Mesothelial cell of epicardium (in vitro differentiated cells): ENCODE measurements around the gene ABCG4. TPM values are rescaled to one million over a fixed set of nuclear protein-coding genes. Genes with fewer than 3 reads are reported as not detected.
"Not testable (repeated sequence)": the region's sequence is repeated elsewhere in the genome, so short reads cannot be mapped to it uniquely, and the experiment has no call there.

Source experiments
- DNase-seq, 2 experiments: peaks; one replicate each; pipeline ENCODE4 v3.0.0; 2021; ENCODE audit warnings: low spot score in 2 of 2; ENCODE audit not compliant: unreplicated experiment in 2 of 2
- H3K27ac Mint-ChIP-seq: 2 replicates; pipeline ENCODE4 v1.8.0; 2021; ENCODE audit warnings: mixed read lengths
- H3K27me3 Mint-ChIP-seq: 2 replicates; pipeline ENCODE4 v1.8.0; 2021; ENCODE audit warnings: low read depth, mixed read lengths
- H3K36me3 Mint-ChIP-seq: 2 replicates; pipeline ENCODE4 v1.8.0; 2021; ENCODE audit warnings: mixed read lengths
- H3K4me1 Mint-ChIP-seq: 2 replicates; pipeline ENCODE4 v1.8.0; 2021; ENCODE audit warnings: mixed read lengths
- H3K4me3 Mint-ChIP-seq: 2 replicates; pipeline ENCODE4 v1.8.0; 2021; ENCODE audit warnings: mild to moderate bottlenecking, moderate library complexity, mixed read lengths
- H3K9me3 Mint-ChIP-seq: 2 replicates; pipeline ENCODE4 v1.8.0; 2021; ENCODE audit warnings: mixed read lengths
- total RNA-seq: library from RNA; stranded (reverse); gene quantifications from 3 replicates; pipeline ENCODE4 v1.2.1, GENCODE V29; 2021
- TF ChIP-seq, protein P1 (sequence below): fragments of 200-600 bp; sonication (generic); IDR thresholded peaks from one replicate; pipeline ENCODE4 v1.5.0; 2021; ENCODE audit warnings: antibody characterized with exemption; ENCODE audit not compliant: unreplicated experiment

ABCG4 gene
- total RNA-seq, 1 donor from 2014 or later, result 2.6 TPM

DNA sequence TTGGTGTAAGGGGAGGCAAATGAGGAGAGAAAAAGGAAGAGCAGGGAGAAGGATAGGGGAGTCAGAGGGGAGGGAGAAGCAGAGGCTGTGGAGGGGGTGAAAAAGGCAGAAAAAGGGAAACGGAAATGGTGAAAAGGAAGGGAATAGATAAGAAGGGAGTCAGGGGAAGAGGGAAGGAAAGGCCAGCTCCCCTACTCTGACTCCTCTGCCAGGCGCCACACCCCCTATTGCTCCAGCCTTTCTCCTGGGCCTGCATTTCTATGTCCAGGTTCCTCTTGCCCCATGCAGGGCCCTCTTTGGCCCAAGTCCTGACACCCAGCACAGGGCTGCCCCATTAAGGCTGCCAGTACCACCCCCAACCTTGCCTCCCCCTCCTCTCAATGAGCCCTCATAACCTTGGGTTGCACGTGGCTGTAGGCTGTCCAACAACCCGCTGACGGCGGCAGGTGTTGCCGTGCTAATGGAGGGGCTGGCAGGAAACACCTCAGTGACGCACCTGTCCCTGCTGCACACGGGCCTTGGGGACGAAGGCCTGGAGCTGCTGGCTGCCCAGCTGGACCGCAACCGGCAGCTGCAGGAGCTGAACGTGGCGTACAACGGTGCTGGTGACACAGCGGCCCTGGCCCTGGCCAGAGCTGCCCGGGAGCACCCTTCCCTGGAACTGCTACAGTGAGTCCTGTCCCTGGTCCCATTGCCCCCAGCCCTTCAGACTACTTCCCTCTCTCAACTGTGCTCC is 33.0 kb downstream of the ABCG4 start:
- DNase-seq, result no peak
- Mint-ChIP-seq H3K36me3 (peaks cover 16% of the 10 kb centered on the region), H3K4me1 (peaks cover 13% of the 10 kb centered on the region), H3K27ac (no peak overlapping the region), H3K9me3 (no peaks in the 10 kb centered on the region), H3K4me3 (no peak overlapping the region), H3K27me3 (no peaks in the 10 kb centered on the region)
- TF ChIP-seq, protein P1, sequence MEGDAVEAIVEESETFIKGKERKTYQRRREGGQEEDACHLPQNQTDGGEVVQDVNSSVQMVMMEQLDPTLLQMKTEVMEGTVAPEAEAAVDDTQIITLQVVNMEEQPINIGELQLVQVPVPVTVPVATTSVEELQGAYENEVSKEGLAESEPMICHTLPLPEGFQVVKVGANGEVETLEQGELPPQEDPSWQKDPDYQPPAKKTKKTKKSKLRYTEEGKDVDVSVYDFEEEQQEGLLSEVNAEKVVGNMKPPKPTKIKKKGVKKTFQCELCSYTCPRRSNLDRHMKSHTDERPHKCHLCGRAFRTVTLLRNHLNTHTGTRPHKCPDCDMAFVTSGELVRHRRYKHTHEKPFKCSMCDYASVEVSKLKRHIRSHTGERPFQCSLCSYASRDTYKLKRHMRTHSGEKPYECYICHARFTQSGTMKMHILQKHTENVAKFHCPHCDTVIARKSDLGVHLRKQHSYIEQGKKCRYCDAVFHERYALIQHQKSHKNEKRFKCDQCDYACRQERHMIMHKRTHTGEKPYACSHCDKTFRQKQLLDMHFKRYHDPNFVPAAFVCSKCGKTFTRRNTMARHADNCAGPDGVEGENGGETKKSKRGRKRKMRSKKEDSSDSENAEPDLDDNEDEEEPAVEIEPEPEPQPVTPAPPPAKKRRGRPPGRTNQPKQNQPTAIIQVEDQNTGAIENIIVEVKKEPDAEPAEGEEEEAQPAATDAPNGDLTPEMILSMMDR, result no peak

DNA sequence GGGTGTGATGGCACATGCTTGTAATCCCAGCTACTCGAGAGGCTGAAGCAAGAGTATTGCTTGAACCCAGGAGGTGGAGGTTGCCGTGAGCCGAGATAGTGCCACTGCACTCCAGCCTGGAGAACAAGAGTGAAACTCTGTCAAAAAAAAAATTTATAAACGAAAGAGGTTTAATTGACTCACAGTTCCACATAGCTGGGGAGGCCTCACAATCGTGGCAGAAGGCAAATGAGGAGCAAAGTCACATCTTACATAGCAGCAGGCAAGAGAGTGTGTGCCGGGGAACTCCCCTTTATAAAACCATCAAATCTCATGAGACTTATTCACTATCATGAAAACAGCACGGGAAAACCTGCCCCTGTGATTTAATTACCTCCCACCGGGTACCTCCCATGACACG is 35.5 kb downstream of the ABCG4 start:
- not testable (repeated sequence) for H3K27ac Mint-ChIP-seq, H3K4me3 Mint-ChIP-seq, H3K9me3 Mint-ChIP-seq, H3K27me3 Mint-ChIP-seq, DNase-seq
- Mint-ChIP-seq H3K36me3 (peaks cover 14% of the 10 kb centered on the region), H3K4me1 (peaks cover 13% of the 10 kb centered on the region)

DNA sequence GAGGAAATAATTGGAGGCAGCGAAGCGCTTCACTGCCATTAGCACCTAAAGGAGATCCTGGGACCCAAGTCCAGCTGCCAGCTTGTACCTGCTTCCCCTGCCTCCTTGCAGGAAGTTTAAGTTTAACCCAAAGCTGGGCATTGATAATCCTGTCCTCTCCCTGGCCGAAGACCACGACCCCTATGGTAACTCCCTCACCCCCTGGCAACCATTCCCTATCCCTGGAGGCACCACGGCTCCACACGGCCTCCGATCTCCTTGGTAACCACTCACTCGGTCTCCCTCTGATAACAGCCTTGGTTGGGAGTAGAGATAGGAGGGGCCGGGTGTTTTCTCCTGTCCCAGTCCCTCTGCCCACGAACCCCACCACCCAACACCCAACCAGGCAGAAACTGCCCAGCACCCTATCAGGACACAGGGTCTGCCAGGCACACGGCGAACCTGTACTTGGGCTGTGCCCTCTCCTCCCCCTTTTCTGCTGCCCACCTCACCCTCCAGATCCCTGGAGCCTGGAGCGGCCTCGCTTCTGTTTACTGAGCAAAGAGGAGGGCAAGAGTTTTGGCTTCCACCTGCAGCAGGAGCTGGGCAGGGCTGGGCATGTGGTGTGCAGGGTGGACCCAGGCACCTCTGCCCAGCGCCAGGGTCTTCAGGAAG is 37.3 kb downstream of the ABCG4 start:
- Mint-ChIP-seq H3K27ac (no peak overlapping the region), H3K9me3 (no peaks in the 10 kb centered on the region), H3K4me3 (no peak overlapping the region), H3K27me3 (no peaks in the 10 kb centered on the region), H3K4me1 (peaks cover 13% of the 10 kb centered on the region), H3K36me3 (peaks cover 10% of the 10 kb centered on the region)
- TF ChIP-seq, protein P1, result no peak
- DNase-seq, result no peak

DNA sequence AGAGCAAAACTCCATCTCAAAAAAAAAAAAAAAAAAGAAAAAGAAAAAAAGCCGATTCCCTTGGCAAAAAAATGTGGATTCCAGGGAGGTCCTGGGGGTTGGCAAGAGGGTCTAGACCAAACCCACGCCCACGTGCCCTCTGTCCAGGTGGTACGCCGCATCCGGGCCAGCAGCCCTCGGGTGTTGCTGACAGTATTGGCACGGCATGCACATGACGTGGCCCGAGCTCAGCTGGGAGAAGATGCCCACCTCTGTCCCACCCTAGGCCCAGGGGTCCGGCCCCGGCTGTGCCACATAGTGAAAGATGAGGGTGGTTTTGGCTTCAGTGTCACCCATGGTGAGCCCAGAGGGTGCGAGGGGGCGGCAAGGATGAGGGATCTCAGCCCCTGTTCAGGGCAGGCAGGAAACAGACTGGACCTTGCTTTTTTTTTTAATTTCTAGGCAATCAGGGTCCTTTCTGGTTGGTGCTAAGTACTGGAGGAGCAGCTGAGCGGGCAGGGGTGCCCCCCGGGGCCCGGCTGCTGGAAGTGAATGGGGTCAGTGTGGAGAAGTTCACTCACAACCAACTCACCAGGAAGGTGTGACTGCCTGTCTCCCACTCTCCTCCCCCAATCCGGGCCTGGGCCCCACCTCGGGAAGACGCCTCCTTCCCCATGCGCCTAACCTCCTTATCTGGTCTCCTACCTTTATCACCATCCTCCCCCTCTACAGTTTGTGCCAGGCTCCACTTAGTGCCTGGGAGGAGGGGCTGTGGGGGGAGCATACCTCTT is 38.5 kb downstream of the ABCG4 start:
- H3K4me1 Mint-ChIP-seq, result peaks cover 13% of the 10 kb centered on the region
- H3K36me3 Mint-ChIP-seq, result peaks cover 9% of the 10 kb centered on the region
- TF ChIP-seq, protein P1, result no peak
- H3K27me3 Mint-ChIP-seq, result no peaks in the 10 kb centered on the region
- no peaks in the 10 kb centered on the region for H3K9me3 Mint-ChIP-seq
- no peak for DNase-seq
- no peak overlapping the region for H3K27ac Mint-ChIP-seq
- H3K4me3 Mint-ChIP-seq, result no peak overlapping the region

DNA sequence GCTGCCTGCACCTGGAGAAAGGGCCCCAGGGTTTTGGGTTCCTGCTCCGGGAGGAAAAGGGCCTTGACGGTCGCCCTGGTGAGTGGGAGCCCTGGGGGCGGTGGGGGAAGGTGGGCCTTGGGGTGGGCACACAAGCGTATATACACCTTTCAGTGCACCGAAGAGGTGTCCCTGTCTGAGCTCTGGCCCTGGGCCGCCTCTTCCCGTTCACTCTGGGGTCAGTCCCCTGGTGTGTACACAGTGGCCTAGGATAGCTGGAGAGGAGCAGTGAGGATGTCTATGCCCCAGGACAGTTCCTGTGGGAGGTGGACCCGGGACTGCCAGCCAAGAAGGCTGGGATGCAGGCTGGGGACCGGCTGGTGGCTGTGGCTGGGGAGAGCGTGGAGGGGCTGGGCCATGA is 39.2 kb downstream of the ABCG4 start:
- peaks cover 13% of the 10 kb centered on the region for H3K4me1 Mint-ChIP-seq

More for the DNA sequence above, 39.2 kb downstream of the ABCG4 start:
- peaks cover 4% of the 10 kb centered on the region for H3K36me3 Mint-ChIP-seq
- H3K27me3 Mint-ChIP-seq, result no peaks in the 10 kb centered on the region
- no peaks in the 10 kb centered on the region for H3K9me3 Mint-ChIP-seq
- no peak overlapping the region for H3K4me3 Mint-ChIP-seq
- TF ChIP-seq, protein P1, result no peak
- H3K27ac Mint-ChIP-seq, result no peak overlapping the region
- DNase-seq, result no peak
